HG03039 (cell line): ENCODE measurements around the gene LIMK2.
"Not testable (repeated sequence)": the region's sequence is repeated elsewhere in the genome, so short reads cannot be mapped to it uniquely, and the experiment has no call there.

ENCODE experiments used
- ATAC-seq: cut with Tn5 transposase; IDR thresholded peaks from one replicate; pipeline ENCODE4 v1.9.1; 2021; ENCODE audit warnings: mild to moderate bottlenecking, moderate library complexity; ENCODE audit not compliant: unreplicated experiment

LIMK2 gene

DNA sequence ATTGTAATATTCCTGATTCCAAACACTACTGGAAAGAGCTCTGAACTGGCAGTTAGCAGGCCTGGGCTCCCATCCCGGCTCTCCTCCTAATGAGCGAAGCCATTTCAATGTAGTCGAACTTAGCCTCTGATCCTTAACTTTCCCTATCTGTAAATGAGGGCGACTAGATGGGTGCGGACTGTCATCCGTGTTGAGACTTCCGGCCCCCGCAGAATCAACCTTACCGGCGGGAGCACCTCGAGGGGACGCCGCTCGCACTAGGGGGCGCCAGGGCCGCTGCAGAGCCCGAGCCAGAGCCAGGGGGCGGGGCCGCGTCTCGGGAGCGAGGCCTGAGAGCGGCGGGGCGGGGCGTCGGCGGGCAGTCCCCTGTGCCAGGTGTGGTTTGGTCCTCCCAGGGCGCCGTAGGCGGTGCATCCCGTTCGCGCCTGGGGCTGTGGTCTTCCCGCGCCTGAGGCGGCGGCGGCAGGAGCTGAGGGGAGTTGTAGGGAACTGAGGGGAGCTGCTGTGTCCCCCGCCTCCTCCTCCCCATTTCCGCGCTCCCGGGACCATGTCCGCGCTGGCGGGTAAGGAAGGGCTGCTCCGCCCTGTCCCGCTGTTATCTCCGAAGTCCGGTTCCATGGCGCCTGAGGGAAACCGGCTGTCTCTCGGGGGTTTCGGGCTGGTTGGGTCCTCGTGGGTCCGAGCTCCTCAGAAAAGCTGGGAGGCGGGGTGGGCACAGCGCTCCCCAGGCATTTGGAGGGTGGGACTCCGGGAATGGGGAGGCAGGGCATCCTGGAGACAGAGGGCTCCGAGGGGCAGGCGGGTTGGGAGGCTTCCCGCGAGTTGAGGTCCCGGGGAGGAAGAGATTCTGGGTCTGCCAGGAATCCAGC, at the start of gene LIMK2:
Gene LIMK2, plus strand, starts transcription at position 437 of the 869 bp plus-strand sequence. Its CDS starts 111 bp downstream, at position 548.
- peak; percentile 87 for ATAC-seq

DNA sequence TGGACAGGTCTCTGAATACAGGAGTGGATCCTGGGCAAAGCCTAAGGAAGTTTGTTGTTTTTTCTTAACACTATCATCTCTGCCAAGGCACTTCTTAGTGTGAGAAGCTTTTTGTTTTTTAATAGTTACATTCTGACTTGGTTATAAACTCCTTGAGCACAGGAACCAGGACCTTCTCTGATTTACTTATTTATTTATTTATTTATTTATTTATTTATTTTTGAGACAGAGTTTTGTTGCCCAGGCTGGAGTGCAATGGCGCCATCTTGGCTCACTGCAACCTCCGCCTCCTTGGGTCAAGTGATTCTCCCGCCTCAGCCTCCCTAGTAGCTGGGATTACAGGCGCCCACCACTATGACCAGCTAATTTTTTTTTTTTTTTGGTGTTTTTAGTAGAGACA, 41.1 kb upstream of the LIMK2 start:
- ATAC-seq = no peak

DNA sequence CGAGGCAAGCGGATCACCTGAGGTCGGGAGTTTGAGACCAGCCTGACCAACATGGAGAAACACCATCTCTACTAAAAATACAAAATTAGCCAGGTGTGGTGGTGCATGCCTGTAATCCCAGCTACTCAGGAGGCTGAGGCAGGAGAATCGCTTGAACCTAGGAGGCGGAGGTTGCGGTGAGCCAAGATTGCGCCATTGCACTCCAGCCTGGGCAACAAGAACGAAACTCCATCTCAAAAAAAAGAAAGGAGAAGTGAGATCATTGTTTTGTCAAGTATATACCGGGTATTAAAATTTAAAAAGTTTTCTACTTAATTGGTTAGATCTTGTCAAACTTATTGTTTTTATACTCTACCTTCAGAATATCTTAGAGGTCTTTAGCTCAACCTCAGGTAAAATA, 40.4 kb upstream of the LIMK2 start:
- ATAC-seq = not testable (repeated sequence)

DNA sequence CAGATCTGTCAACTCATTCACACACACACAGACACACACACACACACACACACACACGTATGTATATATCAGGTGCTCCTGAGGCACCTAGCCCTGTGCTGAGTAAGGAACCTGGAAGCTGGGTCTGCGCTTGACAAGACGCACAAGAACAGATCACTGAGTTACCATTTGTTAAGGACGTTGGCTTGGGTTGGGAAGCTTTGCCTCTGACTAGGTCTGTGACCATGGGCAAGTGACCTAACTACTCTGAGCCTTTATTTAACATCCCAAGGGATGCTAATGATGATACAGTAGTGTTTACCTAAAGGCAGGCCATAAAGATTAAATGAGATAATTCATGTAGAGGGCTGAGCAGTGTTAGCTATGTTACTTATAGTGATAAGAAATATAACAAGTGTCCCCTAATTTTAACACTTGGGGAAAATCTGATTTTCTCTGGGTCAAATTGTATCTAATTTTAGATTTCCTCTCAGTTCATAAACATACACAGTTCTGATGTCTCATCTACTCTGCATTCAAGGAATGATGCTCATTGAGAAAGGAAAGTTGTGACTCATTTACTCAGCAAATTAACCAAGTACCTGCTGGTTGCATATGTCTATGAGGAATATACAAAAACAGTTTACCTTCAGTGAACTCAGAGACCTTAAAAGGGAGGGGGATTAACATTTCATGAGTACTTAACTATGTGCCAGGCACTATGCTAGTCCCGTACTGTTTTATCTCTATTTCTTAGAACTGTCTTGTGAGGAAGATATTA, 38.5 kb upstream of the LIMK2 start:
- no peak for ATAC-seq

DNA sequence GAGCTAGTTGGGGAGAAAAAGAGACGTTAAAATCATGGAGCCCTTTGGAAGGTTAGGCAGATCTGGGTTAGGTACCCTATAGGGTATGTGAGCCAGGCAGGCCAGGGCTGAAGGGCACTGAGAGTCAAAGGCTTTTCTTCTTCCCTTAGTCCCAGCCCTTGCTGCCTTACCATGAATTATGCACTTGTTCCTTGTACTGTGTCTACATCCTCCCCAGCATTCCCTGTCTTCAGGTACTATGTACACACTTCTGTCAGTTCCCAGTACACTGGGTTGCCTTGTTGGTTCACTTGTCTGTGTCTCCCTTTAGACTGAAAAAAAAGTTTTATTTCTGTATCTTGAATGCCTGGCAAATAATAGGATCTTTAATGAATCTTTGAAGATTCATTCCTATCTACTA, 35.2 kb upstream of the LIMK2 start:
- ATAC-seq = no peak

DNA sequence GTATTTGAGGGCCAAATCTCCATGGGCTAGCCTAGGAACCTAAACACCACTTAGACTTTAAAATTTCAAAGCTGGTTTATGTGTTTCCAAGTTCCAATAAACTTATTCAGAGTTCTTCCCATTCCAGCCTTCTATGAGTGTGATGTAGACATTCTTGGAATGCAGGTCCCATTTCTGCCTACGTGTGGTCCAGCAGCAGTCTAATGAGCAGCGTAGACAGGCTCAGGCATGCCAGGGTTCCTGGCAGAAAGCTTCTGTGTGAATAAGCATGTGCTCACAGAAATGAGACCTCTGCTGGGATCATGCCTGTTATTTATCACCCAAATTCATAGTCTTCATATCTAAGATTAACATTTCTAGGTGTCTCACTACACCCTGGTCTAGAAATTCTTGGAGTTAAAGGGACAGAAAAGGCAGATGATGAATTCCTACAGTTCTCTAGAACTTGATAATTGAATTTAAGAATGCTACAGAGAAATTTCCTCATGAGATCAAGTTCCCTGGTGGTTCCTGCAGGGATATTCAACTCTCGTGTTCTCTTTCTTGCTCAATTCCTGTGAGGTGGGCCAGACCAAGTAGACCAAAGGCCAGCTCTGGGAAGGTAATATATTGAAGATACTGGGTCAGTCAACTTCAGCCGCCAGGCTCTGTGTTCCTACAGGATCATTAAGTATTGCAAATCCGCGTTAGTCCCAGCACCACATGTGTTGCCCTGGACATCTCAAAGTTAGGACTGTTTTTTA, 34.5 kb upstream of the LIMK2 start:
- ATAC-seq = no peak

DNA sequence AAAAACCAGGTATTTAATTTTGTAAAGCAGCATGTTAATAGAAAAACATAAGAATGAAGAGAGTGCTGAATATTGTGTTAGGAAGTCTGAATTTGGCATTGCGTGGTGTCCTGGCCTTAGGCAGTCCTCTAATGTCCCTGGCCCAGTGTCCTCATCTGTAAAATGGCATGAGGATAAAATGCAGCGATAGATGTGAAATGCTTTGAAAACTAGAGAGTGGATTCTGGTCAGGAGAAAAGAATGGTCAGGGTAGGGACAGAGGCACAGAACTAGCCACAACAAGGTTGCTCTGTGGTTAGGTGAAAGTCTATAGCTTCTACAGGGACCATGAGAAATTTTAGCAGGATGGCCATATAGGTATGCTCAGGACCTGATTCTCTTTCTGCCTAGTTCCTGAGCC, 33.2 kb upstream of the LIMK2 start:
- ATAC-seq = no peak

DNA sequence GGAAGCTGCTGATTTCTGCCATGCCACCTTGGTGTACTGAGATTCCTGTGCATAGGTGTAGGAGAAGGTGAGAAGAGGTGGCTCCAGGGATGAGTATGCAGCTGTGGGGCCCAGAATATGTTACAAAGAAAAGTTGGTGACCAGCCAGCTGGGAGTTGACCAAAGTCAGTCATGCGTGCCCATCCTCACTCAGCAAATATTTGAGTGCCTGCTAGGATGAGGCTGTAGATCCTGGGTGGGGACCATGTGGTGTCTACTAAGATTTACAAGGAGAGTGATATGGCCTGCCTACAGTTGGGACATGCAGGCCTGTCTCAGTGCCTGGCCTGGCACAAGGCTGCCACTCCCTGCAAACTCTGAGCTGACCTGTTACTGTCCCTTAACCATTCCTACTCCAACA, 32.8 kb upstream of the LIMK2 start:
- no peak for ATAC-seq

DNA sequence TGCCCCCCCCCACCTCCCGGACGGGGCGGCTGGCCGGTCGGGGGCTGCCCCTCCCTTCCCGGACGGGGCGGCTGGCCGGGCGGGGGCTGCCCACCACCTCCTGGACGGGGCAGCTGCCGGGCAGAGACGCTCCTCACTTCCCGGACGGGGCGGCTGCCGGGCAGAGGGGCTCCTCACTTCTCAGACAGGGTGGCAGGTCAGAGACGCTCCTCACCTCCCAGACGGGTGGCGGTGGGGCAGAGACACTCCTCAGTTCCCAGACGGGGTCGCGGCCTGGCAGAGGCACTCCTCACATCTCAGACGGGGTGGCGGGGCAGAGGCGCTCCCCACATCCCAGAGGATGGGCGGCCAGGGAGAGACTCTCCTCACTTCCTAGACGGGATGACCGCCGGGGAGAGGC, 28.1 kb upstream of the LIMK2 start:
- no peak for ATAC-seq

DNA sequence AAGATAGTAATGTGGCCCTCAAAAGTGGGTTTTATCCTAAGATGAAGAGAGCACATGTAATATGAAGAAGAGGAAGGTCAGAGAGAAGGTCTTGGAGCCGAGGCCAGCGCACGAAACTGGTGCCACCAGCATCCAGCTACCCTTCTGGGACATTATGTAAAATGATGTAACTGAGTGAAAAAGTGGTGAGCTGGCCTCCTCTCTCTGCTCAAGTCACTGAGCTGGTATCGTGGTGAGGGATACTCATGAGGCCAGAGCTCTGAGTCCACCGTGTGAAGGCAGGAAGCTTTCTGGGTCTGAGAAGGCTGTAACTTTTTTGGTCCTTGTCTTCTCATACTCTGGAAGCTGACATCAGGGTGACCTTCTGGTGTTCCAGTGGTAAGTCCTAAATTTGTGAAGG, 27.0 kb upstream of the LIMK2 start:
- ATAC-seq = no peak

DNA sequence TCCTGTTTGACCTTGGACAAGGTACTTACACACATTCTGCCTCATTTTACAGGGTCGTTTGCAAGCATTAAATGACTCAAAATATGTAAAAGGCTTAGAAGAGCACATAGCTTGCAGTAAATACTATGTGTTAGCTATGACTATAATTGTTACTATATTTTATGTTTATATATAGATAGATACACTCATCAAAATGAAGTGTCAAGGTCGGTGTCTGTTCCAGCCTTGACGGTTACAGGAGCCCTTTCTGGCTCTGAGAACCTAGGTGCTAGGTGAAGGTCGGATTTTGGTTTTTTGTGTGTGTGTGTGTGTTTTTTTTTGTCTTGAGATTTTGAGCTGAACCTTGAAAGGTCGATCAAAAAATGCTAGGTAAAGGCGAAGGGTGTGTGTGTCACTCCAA, 24.5 kb upstream of the LIMK2 start:
- ATAC-seq = no peak

DNA sequence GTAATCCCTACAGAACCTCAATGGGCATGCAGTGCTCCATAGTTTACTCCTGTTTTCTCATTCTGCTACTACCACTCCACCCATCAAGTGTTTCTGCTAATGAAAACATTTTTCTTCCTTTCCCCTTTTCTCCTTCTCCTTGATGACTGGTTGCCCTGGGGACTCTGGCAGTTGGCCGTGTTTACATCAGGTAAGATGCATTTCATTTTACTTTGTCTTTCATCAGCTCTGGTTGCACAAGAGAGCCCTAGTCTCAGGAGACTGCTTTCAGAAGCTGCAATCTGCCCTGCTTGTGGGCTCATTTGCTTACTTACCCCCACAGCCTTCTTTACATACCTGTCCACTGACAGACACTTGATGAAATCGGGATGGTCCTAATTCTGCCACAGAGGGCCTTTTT, 19.6 kb upstream of the LIMK2 start:
- ATAC-seq = no peak

DNA sequence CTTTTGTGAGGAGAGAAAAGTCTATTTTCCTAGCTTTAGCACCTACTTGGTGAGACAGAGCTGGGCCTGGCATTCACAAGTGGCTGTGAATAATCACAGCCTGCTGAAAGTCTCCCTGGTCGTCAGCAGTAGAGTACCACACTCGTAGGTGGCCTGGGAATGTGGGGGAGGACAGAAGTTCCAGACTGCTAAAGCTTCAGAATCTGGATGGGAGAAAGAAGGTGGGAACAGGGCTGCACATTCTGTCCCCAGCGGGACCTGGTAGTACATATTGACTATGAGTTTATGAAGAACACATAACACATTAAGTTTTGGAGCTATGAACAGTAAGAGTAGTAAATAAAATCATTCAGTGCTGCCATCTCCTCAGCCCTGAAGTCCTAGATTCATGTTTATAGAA, 19.0 kb upstream of the LIMK2 start:
- ATAC-seq = no peak

DNA sequence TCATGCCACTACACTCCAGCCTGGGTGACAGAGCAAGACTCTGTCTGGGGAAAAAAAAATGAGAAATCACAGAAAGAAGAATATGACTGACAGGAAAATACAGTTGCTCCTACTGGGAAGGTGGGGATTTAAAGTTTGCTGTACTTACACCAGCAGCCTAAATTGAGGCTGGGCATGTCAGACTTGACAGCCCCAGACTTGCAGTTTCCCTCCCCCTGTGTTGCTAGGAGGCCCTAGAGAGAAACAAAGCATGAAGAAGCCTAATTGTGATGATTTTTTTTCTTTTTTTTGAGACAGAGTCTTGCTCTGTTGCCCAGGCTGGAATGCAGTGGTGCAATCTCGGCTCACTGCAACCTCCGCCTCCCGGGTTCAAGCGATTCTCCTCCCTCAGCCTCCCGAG, 17.4 kb upstream of the LIMK2 start:
- not testable (repeated sequence) for ATAC-seq

DNA sequence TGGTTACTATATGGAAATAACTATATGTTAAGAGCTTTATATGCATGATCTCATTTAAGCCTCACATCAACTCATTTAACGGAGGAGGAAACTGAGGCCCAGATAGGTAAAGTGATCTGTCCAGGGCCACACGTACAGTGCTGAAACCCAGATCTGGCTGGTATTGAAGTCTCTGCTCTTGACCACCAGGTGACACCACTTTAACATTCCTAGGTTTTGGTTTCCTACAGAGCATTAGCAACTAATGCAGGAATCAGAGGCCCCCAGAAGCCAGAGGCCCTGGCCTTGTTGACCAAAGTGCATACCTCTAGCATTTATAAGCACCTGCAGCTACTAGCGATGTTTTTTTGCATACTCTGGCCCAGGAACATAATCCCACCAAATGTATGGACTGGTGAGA, 12.9 kb upstream of the LIMK2 start:
- no peak for ATAC-seq

DNA sequence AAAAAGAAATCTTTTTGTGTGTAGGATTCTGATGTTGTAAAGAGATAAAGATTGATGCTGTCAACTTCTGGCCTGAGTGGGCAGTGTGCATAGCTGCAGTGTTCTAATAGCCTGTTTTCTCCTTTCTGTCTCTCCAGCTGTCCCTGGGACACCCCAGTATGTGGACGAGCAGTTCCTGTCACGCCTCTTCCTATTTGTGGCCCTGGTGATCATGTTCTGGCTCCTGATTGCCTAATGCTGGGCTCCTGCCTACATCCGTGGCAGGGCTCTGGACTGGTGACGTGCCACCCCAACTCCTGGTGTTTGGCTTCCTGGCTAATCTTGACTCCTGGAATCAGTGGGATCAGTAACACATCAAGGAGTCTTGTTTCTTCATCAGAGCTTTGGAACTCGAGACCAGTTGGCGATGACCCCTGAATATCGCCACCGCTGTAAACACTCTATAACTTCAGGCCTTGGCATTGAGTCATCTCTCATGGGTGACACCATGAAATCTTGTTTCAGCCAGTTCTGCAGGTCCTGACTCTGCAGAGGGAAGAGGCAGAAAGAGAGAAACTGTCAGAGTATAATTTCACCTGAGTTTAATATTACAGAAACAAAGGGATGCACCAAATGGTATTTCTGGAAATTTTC, 7.6 kb upstream of the LIMK2 start:
- ATAC-seq = not testable (repeated sequence)

DNA sequence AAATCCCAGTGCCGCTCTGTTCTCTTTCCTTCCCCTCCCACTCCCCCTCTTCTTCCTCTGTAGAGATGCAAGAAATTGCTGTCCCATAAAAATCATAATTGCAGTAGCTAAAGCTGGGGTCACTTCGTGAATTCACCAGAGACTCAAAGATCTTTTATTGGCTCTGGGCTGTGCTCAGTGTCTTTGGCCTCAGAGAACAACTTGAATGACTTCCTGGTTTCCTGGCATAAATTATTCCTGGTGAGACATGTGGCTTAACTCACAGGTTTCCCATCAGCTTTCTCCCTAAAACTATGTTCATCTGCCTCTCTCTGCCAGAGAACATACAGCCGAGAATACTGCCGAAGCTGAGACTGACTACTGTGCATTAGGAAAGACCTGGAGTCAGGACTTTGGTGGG, 7.0 kb upstream of the LIMK2 start:
- ATAC-seq = not testable (repeated sequence)

DNA sequence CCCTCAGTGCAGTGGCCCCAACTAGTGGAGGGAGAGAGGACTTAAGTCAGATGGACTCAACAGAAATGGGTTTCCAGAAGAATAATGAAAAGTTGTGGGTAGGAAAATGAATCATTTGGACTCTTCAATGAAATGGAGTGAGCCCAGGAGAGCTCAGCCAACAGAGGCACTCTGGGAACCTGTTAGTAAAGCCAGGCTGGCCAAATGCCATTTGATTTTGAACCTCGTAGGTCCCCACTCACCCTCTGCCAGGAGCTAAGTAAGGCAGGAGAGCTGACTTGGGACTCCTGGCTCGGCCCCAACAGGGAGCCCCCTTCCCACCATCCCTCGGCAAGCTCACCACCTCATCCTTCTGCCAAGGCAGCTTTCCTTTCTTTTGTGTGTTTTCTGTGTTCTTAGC, 5.6 kb upstream of the LIMK2 start:
- not testable (repeated sequence) for ATAC-seq

DNA sequence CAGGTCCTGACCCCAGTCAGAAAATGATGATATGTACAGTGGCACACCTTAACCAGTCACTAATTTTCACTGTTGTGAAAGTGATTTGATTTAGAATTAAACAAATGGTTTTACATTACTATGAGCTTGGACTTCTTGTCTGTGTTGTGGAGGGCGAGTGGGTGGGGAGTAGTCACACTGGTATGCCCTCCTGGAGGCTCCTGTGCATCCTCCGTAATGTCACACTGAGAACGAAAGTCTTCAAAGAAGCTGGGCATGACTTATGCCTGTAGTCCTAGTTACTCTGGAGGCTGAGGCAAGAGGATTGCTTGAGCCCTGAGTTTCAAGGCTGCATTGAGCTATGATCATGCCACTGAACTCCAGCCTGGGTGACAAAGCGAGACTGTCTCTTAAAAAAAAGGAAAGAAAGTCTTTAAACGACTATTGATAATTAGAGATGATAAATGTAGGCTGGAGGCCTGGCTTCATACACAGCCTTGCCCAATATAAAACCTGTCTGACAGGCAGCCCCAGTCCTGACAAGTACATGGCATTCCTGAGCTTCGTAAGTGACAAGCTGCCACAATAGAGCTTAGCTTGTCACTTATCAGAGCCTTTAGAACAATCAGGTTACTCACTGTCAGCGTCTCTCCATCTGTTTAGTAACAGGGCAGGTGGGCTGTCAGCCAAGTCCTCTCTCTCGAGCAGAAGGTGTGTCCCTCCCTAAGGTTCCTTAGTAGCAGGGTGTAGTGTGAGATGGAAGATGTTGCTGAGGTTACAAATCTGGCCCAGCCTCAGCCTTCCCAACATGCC, 5.0 kb upstream of the LIMK2 start:
- ATAC-seq = no peak
